Erythroblast (primary cell): Measurements from ENCODE around the gene TRIM33.

Source experiments
- DNase-seq, 2 experiments: peaks; one replicate each; lab custom pipeline; 2025; lab: John Stamatoyannopoulos, UW
- GATA1 ChIP-seq: IDR thresholded peaks from 2 replicates; pipeline ENCODE4 v1.6.1; 2011; ENCODE audit warnings: low read depth, mild to moderate bottlenecking, control low read depth, low read length, moderate library complexity
- POLR2A ChIP-seq: IDR thresholded peaks from 2 replicates; pipeline ENCODE4 v1.6.1; 2011; ENCODE audit warnings: mild to moderate bottlenecking, low read length

TRIM33 gene

DNA sequence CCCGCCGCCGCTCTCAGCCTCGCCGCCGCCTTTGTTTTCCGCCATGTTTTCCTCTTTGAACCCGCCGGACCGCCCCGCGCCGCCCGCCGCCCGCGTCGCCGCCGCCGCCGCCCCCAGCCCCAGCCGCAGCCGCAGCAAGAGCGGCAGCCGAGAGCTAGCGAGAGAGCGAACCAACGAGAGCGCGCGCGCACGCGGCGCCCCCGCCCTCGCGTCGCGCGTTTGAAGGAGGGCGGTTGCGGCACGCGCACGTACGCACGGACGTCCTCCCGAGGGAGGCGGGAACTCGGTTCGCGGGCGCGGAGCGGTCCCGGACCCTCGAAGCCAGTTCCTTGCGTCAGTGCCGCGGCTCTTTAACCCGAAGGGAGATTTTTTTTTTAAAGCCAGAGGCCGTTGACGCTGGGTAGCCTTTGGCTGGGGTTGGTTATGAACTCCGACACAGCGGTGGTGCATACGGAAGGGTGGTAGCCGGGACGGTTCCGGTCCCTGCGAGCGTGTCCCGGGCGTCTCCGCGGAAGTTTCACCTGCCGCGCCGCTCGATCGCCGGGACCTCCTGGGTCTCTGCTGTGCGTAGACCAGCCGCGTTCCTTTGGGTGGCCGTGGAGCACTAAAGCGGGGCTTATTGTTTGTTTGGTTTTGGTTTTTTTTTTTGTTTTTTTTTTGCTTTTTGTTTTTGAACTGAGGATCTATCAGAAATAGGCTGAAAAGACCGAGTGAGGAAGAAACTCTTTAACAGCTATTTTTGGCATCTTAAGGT, at the start of gene TRIM33:
Gene TRIM33 (minus strand): TSS at position 172 of the 754 bp plus-strand sequence. CDS start 127 bp downstream, at position 45.
- TF ChIP-seq GATA1, result no peak
- TF ChIP-seq POLR2A, result peak; percentile 93
- peak; percentile 96 to 97 for DNase-seq

DNA sequence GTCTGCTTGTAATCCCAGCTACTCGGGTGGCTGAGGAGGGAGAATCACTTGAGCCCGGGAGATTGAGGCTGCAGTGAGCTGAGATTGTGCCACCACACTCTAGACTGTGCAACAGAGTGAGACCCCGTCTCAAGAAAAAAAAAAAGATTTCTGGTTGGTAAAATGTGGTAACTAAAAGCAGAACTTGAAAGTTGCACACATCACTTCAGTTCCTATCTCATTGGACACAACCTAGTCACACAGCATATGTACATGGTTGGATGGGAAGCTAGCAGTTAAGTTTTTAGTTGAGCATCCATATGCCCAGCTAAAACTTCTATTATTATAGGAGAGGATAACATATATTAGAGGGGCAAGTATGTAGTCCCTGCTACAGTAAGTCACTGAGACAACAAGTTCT, 48.4 kb upstream of the TRIM33 start:
- no peak for TF ChIP-seq POLR2A
- TF ChIP-seq GATA1, result no peak
- no peak for DNase-seq

GRCh38 chr1:114558544-114558943, 47.5 kb upstream of the TRIM33 start:
- no peak for TF ChIP-seq GATA1
- no peak for TF ChIP-seq POLR2A
- DNase-seq, result peak; percentile 22 to 41

DNA sequence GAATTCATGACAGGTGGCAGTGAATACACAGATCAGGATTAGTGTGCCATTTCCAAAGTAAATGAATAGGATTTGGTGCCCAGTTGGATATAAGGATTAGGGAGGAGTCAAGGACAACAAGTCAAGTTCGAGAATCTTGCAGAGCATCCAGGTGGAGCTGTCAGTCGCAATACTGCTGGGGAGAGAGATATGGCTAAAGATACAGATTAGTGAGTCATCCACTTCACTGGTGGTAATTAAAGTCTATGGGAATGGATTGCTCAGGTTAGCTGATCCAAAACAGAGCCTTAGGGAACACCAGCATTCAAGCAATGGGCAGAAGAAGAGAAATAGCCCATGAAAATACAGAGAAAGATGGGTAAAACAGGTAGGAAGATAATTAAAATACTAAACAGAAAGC, 43.6 kb upstream of the TRIM33 start:
- DNase-seq, result no peak
- TF ChIP-seq GATA1 (no peak), POLR2A (no peak)

GRCh38 chr1:114552106-114552639, 41.2 kb upstream of the TRIM33 start:
- DNase-seq, result no peak
- TF ChIP-seq POLR2A (no peak), GATA1 (no peak)

GRCh38 chr1:114551400-114551799, 40.4 kb upstream of the TRIM33 start:
- DNase-seq, result no peak
- TF ChIP-seq GATA1 (no peak), POLR2A (no peak)

GRCh38 chr1:114550336-114550735, 39.3 kb upstream of the TRIM33 start:
- no peak for DNase-seq
- TF ChIP-seq GATA1 (no peak), POLR2A (no peak)

GRCh38 chr1:114549137-114549536, 38.1 kb upstream of the TRIM33 start:
- no peak for DNase-seq
- TF ChIP-seq GATA1, result no peak
- TF ChIP-seq POLR2A, result no peak

DNA sequence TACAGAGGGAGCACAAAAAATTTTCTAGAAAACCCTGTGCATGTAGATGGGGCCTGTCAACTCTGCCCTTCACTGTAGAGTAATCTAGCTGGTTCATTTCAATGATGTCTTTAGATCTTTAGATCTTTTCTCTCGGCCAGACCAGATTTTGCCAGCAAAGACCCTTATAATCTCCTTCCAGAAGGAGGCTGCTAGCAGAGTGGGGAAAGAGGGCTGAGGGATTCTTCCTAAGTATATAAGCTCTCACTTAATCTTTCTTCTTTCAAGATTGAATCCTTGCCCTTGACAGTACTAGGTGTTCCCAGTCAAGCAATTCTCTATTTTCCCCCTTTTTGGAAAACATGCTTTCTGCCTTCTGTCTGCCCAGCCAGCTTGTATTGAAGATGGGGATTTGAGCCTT, 36.1 kb upstream of the TRIM33 start:
- TF ChIP-seq POLR2A (no peak), GATA1 (no peak)

DNA sequence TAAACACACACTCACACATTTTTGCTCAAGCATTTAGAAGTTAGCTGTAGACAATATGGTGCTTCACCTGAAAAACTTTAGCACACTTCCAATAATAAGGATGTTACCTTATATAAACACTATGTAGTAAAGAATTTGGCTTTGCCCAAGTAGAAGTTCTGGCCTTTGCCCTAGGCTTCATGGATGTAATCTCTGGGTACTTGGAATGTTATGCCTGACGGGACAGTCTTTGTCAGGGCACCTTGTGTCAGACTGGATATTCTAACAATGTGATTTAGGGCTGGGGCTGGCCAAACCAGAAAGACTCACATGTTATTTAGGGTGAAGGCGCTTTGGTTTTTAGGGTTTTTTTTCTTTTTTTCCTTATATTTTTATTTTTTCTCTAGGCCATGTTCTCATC, 34.8 kb upstream of the TRIM33 start:
- no peak for TF ChIP-seq GATA1

More for the DNA sequence above, 36.1 kb upstream of the TRIM33 start:
- DNase-seq, result no peak

GRCh38 chr1:114545315-114545714, 34.3 kb upstream of the TRIM33 start:
- no peak for DNase-seq
- TF ChIP-seq POLR2A (no peak), GATA1 (no peak)

More for the DNA sequence above, 34.8 kb upstream of the TRIM33 start:
- DNase-seq, result no peak

DNA sequence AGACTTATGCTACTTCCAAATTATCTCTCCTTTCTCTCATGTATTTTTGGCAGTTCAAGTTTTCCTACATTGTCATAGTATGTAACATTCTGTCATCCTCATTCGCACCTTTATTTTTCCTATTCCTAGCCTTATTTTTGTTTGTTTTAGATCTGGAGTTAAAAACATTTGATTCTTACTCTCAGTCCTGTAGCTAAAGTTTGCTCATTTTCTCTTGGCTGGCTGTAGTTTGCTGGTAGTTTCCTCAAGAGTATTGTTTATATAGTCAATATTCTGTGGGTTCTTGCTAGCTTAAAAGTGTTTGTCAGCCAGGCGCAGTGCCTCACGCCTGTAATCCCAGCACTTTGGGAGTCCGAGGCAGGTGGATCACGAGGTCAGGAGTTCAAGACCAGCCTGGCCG, 29.8 kb upstream of the TRIM33 start:
- no peak for DNase-seq
- TF ChIP-seq POLR2A (no peak), GATA1 (no peak)

- TF ChIP-seq GATA1, result no peak
- TF ChIP-seq POLR2A, result no peak
- no peak for DNase-seq
These were observed 29.3 kb upstream of the TRIM33 start for GRCh38 chr1:114540272-114540671.

GRCh38 chr1:114536043-114536442, 25.0 kb upstream of the TRIM33 start:
- TF ChIP-seq GATA1 (no peak), POLR2A (no peak)
- DNase-seq, result no peak
